Transverse colon (tissue), 4 donors: ENCODE data around the gene HSD11B2. TPM values are rescaled to one million over a fixed set of nuclear protein-coding genes. Genes with fewer than 3 reads are reported as not detected.

Source experiments
- DNase-seq: peaks from one replicate; pipeline ENCODE4 v3.0.0-alpha.2; 2019
- H3K27ac ChIP-seq, 4 donors: fragments of 200-600 bp; sonication (generic); 2 replicates each; pipeline ENCODE4 v1.5.1; 2016 to 2018; ENCODE audit warnings: inconsistent platforms in 4 of 4
- H3K27me3 ChIP-seq: fragments of 200-600 bp; sonication (generic); 2 replicates; pipeline ENCODE4 v1.5.1; 2017; ENCODE audit warnings: inconsistent platforms
- H3K36me3 ChIP-seq, 4 donors: fragments of 200-600 bp; sonication (generic); 2 replicates each; pipeline ENCODE4 v1.5.1; 2017 to 2019; ENCODE audit warnings: inconsistent platforms in 4 of 4
- H3K4me1 ChIP-seq, 4 donors: fragments of 200-600 bp; sonication (generic); 2 replicates each; pipeline ENCODE4 v1.5.1; 2017 to 2020; ENCODE audit warnings: inconsistent platforms in 4 of 4
- H3K4me3 ChIP-seq, 4 donors: fragments of 200-600 bp; sonication (generic); 1 replicate in 1 of 4; 2 replicates in 3 of 4; pipeline versions ENCODE4 v1.5.1 to v1.6.1; 2017 to 2019; ENCODE audit warnings: inconsistent platforms in 4 of 4
- H3K9me3 ChIP-seq, 2 donors: fragments of 200-600 bp; sonication (generic); 2 replicates each; pipeline ENCODE4 v1.5.1; 2017 to 2019; ENCODE audit warnings: inconsistent platforms in 2 of 2
- CTCF ChIP-seq, 5 experiments: fragments of 200-600 bp in 3 of 5; fragments of 450-650 bp in 2 of 5; sonication (generic) in 3 of 5; IDR thresholded peaks; 1 replicate in 2 of 5; 2 replicates in 3 of 5; pipeline ENCODE4 v1.5.1; 2016 to 2017; ENCODE audit warnings: antibody characterized with exemption in 5 of 5, inconsistent platforms in 3 of 5, mild to moderate bottlenecking in 2 of 5, moderate library complexity in 1 of 5
- EP300 ChIP-seq: sonication (generic); formaldehyde crosslinking; IDR thresholded peaks from one replicate; pipeline ENCODE4 v1.6.1; 2017; ENCODE audit warnings: antibody characterized with exemption, low read depth
- POLR2A ChIP-seq: fragments of 450-650 bp; IDR thresholded peaks from one replicate; pipeline ENCODE4 v1.6.1; 2016; ENCODE audit warnings: antibody characterized with exemption, mild to moderate bottlenecking, moderate library complexity
- POLR2AphosphoS5 ChIP-seq, 3 donors: sonication (generic); formaldehyde crosslinking; IDR thresholded peaks; one replicate each; pipeline ENCODE4 v1.6.1; 2016; ENCODE audit warnings: antibody characterized with exemption in 3 of 3
- WGBS, 2 donors: methylation state at CpG; one replicate each; pipeline ENCODE4 v1.1.5; 2018; ENCODE audit warnings: low coverage in 1 of 2; 5-methylcytosine and 5-hydroxymethylcytosine counted together
- in situ Hi-C, 4 donors: fragments of 200-750 bp; cut with MboI; loops; one replicate each; pipeline versions ENCODE4 v1.15.0 to v1.15.1; 2017; ENCODE audit warnings: low sequenced_read_pairs in 3 of 4, low pct_ligation_motif_present in 1 of 4, low pct_unique_long_range_greater_than_20kb in 1 of 4
- intact Hi-C: fragments of 100-400 bp; cut with DNase I; formaldehyde crosslinking; loops from one replicate; pipeline ENCODE4 v1.15.1; 2023; ENCODE audit warnings: low total_unique reads
- total RNA-seq, 4 donors: library from RNA; depleted of rRNA; stranded (reverse); fragments of >200 nt; gene quantifications; one replicate each; pipeline ENCODE4 v1.1.0, GENCODE V29; 2016

HSD11B2 gene
- total RNA-seq, 4 donors from 2014 or later, result 667 to 1,081 (median 790) TPM

GRCh38 chr16:67448580-67448979 lies 17.7 kb downstream of the HSD11B2 start:
- peak; percentile 55 for DNase-seq
- no peaks in the 10 kb centered on the region for H3K9me3 ChIP-seq
- in situ Hi-C loops, result no loop called here
- no peaks in the 10 kb centered on the region for H3K27me3 ChIP-seq
- WGBS, 2 donors, result 64 to 69% methylated on average over 3 to 5 of the region's 5 CpGs
- no peak for TF ChIP-seq EP300
- no peak for TF ChIP-seq CTCF (IDR thresholded peaks at IDR 0.05)
- TF ChIP-seq POLR2A, result no peak
- TF ChIP-seq POLR2AphosphoS5 (IDR thresholded peaks at IDR 0.05), result peak in 1 of 3 donors; percentile 11
- no peak overlapping the region for H3K4me3 ChIP-seq
- intact Hi-C loops, result no loop called here
- peak overlapping the region; percentile 86 to 94 (median 88) for H3K27ac ChIP-seq
- H3K36me3 ChIP-seq, result peaks cover 0 to 5% (median 0%) of the 10 kb centered on the region in 4 donors
- peaks cover 77 to 97% (median 92%) of the 10 kb centered on the region in 4 donors for H3K4me1 ChIP-seq

GRCh38 chr16:67449336-67449735 lies 18.4 kb downstream of the HSD11B2 start:
- TF ChIP-seq CTCF (IDR thresholded peaks at IDR 0.05) (no peak), POLR2AphosphoS5 (IDR thresholded peaks at IDR 0.05) (no peak), POLR2A (no peak), EP300 (no peak)
- DNase-seq, result no peak
- in situ Hi-C loops, result no loop called here
- no peak overlapping the region for H3K4me3 ChIP-seq
- H3K4me1 ChIP-seq, result peaks cover 71 to 89% (median 84%) of the 10 kb centered on the region in 4 donors
- H3K36me3 ChIP-seq, result peaks cover 0 to 5% (median 0%) of the 10 kb centered on the region in 4 donors
- intact Hi-C loops, result no loop called here
- no peaks in the 10 kb centered on the region for H3K27me3 ChIP-seq
- 48% methylated on average over 2 of the region's 2 CpGs; no CpG with 5 or more reads in 1 of the 2 donors for WGBS, 2 donors
- H3K9me3 ChIP-seq, result no peaks in the 10 kb centered on the region
- H3K27ac ChIP-seq, result peak overlapping the region; percentile 86 to 94 (median 88)

DNA sequence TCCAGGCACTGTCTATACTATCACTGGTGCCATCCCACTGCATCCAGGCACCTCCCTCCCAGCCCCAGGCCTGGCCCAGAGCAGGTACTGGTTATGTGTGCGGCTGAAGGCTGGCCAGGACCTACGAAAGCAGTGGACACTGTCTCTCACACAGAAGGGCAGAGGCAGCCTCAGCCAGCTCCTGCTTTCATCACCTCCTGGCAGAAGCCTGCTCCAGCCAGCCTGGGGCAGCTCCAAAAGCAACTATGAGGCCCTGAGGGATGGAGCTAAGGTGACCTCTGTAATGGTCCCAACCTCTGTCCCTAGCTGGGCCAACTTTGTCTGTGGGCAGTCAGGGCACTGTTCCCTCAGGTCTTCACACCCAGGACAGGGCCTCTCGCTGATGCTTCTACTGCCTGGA lies 18.8 kb downstream of the HSD11B2 start:
- Histone ChIP-seq H3K27me3 (no peaks in the 10 kb centered on the region), H3K4me1 (peaks cover 67 to 86% (median 80%) of the 10 kb centered on the region in 4 donors), H3K27ac (peak overlapping the region; percentile 86 to 94 (median 88)), H3K9me3 (no peaks in the 10 kb centered on the region), H3K4me3 (no peak overlapping the region), H3K36me3 (peaks cover 0 to 5% (median 0%) of the 10 kb centered on the region in 4 donors)
- 89% methylated on average over 3 of the region's 3 CpGs; no CpG with 5 or more reads in 1 of the 2 donors for WGBS, 2 donors
- intact Hi-C loops, result no loop called here
- DNase-seq, result no peak
- TF ChIP-seq POLR2AphosphoS5 (IDR thresholded peaks at IDR 0.05), result no peak
- no peak for TF ChIP-seq CTCF (IDR thresholded peaks at IDR 0.05)
- no peak for TF ChIP-seq EP300
- TF ChIP-seq POLR2A, result no peak
- in situ Hi-C loops, result no loop called here

DNA sequence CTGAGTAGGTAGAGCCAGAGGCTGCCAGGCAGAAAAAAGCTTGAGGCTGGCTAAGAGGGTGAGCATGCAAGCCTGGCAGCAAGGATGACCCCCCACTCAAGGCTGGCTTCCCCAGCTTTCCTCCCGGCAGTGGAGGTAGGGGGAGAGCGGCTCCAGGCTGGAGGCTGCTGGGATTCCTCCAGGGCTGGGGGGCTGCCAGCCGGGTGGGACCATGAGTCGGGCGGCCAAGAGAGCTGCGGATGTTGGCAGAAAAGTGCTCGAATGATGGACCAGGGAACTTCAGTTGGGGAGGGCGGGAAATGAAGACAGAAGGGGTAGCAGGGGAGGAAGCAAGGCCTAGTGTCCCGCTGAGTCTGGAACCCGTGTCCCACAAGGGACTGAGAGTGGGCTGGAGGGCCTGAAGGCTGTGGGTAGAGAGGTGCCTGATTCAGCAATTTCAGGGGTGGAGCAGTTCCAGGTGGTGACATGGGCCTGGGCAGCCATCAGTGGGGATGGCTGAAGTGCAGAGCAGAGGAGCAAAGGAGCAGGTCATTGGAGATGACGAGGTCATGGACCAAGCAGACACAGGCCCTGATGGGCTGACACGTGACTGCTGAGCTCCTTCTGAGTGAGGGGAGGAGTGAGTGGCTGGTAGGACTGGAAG lies 20.3 kb downstream of the HSD11B2 start:
- Histone ChIP-seq H3K4me3 (no peak overlapping the region), H3K27me3 (no peaks in the 10 kb centered on the region), H3K4me1 (peaks cover 56 to 86% (median 73%) of the 10 kb centered on the region in 4 donors), H3K9me3 (no peaks in the 10 kb centered on the region), H3K36me3 (peaks cover 0 to 5% (median 0%) of the 10 kb centered on the region in 4 donors), H3K27ac (peak overlapping the region; percentile 80 to 94 (median 87))
- TF ChIP-seq CTCF (IDR thresholded peaks at IDR 0.05), result no peak
- TF ChIP-seq EP300, result no peak
- TF ChIP-seq POLR2AphosphoS5 (IDR thresholded peaks at IDR 0.05), result no peak
- TF ChIP-seq POLR2A, result no peak
- intact Hi-C loops, result no loop called here
- WGBS, 2 donors, result 51 to 80% methylated on average over 9 to 12 of the region's 12 CpGs
- no peak for DNase-seq
- in situ Hi-C loops, result no loop called here
